GM18517 (cell line): ENCODE measurements around the gene TIMM23.
"Not testable (repeated sequence)": the region's sequence is repeated elsewhere in the genome, so short reads cannot be mapped to it uniquely, and the experiment has no call there.

Experiments used
- ATAC-seq: cut with Tn5 transposase; IDR thresholded peaks from one replicate; pipeline ENCODE4 v1.9.1; 2021; ENCODE audit warnings: mild to moderate bottlenecking, moderate library complexity; ENCODE audit not compliant: unreplicated experiment

TIMM23 gene

DNA sequence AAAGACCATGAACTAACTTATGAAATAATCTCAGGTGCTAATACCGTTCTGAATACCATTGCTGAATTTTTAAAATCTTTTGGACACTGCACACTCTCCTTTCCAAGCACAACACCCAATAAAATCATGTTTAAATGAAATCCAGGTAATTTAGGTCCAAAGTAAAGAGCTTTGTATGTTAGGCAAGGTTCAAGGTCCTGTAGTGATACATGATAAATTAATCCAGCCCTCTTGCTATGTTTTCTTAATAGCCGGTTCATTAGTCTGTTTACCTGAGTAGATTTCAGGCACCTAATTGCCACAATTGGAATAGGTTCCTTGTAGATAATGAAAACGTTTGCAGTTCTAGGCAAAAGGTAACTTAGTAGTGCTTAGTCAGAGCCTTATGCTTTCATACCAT is 13.3 kb downstream of the TIMM23 start:
- ATAC-seq, result not testable (repeated sequence)

DNA sequence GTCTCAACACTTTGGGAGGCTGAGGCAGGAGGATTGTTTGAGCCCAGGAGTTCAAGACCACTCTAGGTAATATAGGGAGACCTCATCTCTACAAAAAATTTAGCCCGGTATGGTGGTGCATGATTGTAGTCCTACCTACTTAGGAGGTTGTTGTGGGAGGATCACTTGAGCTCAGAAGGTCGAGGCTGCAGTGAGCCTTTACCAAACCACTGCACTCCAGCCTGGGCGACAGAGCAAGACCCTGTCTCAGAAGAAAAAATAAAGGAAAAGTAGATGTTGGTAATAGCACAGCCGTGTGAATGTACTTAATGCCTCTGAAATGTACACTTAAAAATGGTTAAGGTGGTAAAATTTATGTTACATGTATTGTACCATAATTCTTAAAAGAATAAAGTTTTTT is 25.3 kb downstream of the TIMM23 start:
- no peak for ATAC-seq

DNA sequence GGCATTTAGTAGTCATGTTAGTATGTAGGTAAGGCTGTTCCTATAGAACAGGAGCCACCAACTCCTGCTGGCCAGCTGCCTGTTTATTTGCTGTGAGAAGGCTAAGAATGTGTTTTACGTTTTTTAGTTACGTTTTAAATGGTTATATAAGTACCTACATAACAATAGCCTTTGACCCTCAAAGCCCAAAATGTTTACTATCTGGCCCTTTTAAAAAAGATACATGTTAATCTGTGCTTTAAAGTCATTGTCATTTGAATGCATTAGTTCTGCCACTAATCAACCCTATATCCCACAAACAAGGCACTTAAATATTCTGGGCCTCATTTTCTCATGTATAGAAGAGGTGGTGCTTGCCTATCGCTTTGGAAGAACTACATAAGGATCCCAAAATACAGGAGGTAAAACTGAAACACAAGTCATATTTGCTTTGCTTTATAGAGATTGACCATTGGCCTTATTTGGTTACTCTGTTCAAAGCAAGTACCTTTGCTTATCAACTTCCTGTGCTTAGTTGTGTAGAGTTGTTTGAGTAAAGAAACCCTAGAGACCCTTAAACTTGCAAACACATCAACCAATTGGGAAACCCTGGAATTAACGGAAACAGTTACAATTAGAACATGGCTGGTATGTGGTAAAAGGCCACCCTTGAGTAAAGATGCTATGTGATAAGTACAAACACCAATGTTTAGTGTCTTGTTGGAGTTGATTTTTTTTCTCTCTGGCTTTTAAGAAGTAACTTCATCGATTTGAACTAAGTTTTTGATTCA is 25.9 kb downstream of the TIMM23 start:
- ATAC-seq, result no peak

DNA sequence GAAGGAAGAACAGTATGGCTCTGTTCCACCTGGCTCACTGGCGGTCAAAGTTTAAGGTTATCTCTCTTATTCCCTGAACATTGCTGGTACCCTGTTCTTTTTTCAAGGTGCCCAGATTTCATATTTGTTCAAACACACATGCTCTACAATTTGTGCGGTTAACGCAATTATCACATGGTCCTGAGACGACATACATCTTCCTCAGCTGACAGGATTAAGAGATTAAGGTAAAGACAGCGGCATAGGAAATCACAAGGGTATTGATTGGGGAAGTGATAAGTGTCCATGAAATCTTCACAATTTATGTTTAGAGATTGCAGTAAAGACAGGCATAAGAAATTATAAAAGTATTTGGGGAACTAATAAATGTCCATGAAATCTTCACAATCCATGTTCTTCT is 27.7 kb downstream of the TIMM23 start:
- ATAC-seq, result not testable (repeated sequence)

DNA sequence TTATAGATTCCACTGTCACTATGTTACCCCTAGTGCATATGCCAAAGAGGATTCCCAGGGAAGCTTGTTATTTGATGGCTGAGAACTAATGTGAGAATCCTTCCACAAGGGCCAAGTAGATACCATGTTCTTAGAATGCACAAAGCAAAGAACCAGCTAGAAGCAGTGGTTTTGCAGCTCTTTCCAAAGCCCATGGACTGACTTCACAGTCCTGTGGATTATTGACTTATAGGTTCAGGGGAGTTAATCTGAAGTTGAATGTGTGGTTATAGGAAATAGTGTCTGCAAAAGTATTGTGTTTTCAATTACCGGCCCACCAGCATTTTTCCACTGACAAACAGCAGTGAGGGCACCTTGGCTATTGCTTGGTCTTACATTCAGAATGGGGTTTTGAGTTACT is 28.2 kb downstream of the TIMM23 start:
- no peak for ATAC-seq

DNA sequence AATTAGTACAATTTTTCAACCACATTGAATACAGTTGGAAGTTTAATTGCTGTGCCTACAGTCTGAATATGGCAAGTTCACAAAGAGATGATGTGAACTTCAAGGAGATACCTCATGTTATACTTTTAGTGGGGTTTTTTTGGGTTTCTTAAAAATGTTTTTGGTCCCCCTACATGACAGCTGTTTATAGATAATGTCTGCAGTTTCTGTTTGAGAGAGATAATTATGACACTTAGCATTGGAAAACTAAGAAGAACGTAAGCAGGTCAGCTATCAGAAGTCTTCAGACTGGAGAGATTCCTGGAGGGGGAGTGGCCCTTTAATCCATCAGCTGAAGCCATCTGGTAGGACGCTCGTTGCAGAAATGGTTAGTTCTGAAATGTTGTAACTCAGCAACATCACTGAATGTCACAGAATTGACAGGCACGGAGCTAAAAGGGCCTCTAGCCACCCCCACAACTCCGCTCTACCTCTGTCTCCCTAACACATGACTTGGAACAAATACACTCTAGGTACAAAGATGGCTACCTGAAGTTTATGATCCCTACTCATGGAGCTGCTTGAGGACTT is 29.0 kb downstream of the TIMM23 start:
- no peak for ATAC-seq

DNA sequence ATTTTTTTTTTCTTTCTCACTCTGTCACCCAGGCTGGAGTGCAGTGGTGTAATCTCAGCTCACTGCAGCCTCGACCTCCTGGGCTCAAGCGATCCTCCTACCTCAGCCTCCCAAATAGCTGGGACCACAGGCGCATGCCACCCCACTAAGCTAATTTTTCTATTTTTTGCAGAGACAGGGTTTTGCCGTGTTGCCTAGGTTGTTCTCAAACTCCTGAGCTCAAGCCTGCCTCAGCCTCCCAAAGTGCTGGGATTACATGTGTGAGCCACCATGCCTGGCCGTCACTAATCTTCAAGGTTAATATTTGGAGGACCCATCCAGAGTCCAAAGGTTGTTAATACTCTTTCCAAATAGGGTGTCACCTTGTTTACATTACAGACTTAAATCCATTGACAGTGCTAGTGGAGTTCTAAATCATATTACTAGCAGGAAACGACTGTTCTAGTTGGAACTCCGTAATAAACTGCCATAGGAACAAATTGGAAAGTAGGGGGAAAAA is 29.9 kb downstream of the TIMM23 start:
- ATAC-seq, result not testable (repeated sequence)

DNA sequence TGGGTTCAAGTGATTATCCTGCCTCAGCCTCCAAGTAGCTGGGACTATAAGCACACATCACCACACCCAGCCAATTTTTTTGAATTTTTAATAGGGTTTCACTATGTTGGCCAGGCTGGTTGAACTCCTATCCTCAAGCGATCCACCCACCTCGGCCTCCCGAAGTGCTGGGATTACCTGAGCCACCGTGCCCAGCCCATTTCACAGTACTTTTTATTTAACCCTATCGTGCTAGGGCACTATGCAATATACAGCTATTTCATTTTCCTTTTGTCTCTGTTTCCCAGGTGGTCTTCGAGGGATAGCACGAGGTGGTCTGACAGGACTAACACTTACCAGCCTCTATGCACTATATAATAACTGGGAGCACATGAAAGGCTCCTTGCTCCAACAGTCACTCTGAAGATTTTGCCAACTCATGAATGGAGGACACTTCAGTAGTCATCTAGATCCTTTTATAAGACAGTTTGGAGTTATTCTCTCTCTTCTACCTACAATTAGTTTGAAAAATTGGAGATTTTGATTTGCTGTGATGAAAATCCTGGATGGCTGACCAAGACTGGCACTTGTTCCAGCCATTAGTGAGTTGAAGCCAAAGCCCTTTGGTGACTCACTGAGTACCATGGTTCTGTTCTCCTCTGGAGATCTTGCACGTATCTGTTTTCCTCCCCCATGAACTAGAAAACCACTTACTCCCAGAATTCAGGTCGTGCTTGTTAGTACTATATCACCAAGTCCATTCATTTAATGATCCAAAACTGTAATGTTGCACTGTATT is 30.8 kb downstream of the TIMM23 start:
- ATAC-seq, result no peak

DNA sequence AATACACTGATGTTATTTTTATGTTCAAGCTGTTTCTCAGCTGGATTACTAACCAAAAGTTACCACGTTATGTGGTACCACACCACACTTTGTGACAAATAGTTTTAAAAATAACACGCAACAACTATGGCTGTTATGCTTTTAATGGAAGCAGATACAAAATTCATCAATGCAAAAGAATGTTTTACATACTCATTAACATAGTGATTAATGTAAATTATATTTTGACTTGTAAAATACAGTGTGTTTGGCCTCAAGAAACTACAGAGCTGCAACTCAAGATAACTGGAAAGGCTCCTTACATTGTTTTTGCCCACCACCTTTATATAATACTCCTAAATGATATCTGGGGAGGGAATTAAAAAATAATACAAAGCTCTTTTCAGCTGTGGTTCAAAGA is 32.7 kb downstream of the TIMM23 start:
- no peak for ATAC-seq

DNA sequence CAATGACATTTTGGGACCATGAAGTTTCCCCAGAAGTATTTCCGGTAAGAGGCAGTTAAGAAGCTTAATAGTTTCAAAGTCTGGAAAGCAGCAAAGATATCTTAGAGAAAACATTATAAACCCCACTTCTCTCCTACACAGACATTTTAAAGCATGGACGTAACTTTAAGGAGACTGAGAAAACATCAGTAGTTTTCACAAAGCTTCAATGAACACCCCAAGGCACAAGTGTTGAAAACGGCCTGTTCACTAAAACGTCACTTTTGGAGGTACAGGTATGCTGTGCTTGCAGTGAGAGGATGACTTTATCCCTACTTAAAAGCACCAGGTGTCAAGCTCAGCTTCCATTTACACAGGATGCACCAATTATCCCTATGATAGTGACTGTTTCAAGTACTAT is 33.1 kb downstream of the TIMM23 start:
- ATAC-seq, result no peak

DNA sequence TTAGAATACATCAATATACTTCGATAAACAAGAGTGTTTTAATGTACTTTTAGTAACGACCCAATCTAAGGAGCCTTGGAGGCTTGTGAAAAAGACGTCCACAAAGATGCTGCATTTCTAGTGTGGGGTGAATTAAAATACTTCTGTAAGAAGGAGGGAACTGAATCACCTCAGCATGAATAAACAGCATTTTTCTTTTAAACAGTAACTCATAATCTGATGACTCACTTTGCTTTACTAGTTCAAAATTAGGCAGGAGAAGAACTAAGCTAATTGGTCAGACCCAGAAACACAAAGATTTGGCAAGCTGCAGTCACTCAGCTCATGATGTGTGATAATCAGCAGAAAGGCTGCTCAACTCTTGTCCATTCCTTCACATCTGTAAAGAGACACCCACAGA is 33.9 kb downstream of the TIMM23 start:
- ATAC-seq, result no peak

DNA sequence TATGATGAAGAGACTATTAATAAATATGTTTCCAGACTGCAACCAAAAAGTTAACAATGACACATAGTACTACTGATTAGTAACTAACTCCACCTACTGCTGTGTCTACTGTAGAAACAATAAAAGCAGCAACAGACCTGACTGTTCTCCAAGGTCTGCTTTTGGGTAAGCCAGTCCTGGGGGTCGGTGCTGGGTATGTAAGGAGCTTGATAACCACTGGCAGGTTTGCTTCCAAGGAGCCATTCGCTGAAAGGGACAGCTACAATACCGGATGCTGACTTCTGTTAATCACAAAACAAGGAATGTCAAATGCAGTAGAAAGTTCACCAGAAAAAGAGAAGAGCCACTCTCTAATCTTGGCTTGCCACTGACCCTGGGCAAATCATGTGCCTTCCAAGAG is 40.5 kb downstream of the TIMM23 start:
- ATAC-seq, result no peak

DNA sequence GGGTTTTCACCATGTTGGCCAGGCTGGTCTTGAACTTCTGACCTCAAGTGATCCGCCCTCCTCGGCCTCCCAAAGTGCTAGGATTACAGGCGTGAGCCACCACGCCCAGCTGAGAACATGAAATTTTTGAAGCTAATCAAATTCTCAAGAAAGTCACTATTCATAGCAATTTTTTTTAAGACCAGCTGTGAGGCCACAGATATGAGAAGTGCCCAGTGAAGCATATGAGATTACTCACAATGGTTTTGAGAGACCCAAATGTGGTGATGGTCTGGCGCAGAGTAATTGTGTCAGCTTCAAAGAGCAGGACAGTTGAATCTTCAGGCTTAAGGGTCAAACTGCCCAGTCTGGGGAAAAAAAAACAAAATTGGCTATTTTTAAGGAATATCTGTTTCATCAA is 41.9 kb downstream of the TIMM23 start:
- no peak for ATAC-seq

DNA sequence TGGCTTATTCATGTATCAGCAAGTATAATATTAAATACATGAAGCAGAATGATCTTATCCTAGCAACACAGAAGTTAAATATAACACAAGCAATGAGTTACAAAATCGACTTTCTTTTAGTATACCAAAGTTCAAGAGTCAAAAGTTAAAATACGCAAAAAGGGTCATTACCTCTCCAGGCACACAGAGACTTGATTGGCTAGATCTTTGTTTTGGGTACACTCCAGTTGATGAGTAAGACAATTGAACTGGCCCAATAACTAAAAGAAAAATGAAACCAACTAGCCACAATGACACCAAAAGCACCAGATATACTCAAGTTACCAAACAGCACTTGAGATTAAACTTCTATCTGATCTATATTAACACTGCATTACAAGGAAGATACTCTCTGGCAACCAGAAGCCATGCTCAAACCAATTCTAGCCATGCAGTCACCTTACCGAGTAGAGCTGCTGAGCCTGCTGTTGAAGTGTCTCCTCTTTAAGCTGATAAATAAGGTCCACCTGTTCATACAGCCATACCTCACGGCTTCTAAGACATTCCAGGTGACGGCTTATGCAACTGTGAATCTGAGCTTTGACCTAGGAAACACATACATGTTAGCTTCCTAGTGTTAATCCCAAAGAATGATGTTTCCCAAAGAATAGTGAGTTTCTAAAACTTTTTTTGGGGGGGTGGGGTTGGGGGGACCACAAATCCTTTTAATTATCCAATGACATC is 42.6 kb downstream of the TIMM23 start:
- no peak for ATAC-seq

DNA sequence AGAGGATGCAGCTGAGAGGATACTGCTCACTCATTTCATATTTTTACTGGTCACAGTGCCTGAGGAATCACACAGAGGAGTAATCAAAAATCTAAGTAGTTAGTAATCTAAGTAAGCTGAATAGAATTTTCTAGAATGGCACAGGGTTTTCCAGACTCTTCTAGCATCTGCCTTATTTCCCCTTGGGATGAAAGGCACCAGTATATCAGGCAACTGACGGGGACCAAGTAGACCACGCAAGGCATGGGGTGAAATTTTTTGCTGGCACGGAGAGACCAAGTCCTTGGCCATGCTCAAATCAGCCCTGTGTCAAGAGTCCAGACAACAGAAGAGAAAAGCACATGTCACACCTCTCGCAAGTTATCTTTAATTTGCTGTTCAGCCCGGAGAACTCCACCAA is 43.9 kb downstream of the TIMM23 start:
- no peak for ATAC-seq

DNA sequence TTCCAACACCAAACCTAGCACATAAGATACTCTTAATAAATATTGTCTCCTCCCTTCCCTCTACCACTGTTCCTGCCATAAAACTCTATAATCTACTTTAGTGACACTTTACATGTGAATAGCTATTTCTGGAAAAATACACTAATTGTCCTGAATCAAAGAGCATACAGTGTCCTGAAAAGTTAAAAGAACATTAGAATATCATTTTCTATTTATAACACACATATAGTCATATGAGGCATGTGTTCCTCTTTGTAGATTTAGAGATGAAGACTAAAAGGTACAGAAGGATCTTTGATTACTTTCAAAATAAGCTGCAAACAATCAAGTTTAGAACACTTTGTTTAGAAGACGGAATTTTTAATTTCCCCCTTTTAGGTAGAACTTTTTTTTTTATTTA is 44.5 kb downstream of the TIMM23 start:
- no peak for ATAC-seq

DNA sequence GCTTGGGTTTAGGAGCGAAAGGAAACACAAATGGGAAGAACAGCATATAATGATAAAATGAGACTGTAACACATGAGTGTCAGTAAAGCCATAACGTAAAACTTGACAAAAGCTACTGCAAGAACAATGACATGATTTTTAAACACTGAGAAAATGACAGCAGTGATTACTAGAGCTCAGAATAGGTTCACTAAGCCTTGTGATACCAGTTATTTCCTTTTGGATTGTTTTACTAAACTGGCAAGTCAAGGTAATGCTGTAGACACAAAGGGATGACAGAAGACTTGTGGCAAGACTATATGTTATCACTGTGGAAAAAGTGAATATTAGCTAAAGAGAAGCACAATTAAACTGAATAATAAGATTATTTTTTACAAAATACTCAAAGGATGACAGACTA is 45.4 kb downstream of the TIMM23 start:
- ATAC-seq, result no peak

DNA sequence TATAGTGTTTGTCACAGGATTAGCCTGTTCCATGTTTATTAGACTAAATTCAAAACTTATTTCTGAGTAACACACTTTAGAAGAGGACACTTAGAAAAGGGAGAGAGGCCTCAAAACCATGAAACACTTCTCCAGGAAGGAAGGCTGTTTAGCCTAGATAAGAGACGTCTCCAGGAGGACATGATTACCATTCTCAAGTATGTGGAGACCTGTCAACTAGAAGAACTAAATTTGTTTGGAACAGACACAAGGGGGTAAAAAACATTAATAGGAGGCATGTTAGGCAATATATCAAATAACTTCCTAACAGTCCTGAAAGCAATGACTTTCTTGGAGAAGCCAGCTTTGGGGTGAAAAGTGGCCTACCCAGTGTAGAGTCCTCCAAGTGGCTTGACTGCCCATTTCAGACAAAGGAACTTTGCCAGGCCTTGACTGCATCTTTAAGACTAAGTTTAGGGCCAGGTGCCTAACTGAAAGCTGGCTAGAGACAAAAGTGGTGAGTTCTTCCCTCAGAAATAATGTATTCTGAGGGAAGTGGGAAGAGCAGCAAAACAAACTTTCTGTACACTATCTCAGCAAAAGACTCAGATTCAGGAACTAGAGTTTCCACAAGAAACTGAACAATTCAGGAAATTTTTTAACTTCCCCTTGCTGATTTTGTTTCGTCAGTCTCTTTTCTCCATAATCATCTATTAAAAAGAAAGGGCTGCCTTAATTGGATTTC is 46.3 kb downstream of the TIMM23 start:
- no peak for ATAC-seq

DNA sequence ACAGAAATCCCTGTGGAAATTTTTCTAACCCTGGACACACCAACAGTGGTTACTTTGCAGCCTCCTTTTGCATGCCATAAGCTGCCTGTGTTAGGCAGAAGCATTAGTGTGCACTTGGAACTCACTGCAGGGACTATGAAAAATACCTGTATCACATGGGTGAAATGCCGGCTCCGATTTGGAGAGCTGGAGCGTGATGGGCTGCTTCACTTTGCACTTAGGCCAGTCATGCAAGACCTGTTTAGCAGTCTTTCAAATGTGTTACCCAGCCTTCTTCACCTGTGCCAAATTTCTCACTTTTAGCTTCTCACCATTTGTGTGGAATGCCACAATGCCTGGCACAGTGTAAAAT is 46.9 kb downstream of the TIMM23 start:
- no peak for ATAC-seq

DNA sequence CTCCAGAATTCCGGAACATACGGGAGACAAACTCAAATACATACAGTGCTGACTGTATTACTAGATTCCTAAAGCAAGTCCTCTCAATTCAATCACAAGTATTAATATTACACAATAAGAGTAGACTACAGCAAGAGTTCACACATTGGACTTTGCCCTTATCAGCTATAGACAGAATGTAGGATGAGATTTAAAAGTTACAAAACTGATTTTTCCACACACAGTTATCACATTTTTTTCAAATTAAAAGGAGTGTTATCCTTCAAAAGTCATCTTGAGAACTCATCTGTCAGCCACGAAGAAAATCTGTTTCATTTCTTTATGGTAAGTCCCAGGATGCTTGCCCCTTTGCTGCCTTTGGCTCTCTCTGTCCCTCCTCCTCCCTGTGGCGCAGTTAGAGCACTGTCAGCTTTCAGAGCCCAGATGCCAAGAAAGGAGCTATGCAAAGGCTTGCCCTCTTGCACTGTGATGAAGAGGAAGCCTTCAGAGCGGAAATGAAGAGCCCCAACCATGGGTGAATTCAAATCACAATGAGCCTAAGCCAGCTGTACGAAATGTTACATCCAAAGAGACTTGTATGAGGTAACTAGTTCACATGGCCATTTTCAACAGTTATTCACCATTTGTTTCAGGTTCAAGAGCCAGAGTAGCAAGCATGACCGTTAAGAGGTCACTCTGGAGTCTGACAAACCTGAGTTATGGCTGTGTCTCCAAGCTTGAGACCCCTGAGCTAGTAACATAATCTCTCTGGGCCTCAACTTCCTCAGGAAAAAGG is 47.5 kb downstream of the TIMM23 start:
- no peak for ATAC-seq
